ENCODE measurements around the gene FBXL4.

FBXL4 gene

DNA sequence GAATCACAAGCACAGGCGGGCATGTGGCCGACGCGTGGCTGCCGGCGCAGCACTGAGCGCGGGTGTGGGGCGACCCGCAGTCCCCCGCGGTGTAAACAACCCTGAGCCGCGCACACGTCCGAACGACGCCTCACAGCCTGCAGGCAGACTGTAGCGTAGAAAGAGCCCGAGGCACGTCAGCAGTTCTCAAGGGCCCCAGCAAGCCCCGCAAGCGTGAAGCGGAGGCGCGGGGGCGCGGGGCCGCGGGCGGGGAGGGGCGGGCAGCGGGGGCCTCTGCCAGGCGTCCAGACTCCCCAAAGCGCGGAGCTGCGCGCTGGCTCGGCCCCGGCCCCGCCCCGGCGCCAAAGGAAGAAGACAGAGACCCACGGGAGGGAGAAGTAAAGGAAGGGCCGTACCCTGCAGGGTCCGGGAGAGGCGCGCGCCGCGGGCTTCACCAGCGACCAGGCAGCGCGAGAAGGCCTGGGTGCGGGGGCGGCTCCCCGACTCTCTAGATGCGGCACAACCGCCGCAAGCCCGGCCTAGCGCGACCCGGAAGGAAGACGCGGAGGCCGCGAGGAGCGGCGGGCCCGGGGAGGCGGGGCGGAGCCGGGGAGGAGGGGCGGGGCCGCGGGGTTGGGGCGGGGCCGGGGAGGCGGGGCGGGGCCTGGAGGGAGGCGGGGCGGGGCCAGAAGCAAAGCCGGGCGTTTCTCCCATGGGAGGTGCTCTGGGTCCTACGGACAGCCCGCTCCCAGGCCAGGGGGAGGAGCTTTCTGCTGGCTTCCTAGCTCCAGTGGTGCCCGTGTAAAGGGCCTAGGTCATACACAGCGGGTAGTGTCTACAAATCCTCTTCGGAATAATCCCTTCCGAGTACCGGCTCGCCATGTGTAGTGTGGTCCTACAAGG, at the start of gene FBXL4:
Gene FBXL4, minus strand, starts transcription at position 536 of the 882 bp plus-strand sequence. CDS start 20,958 bp downstream, outside the sequence.
- DNase-seq (ENCODE audit: low read depth): peak; percentile 55

DNA sequence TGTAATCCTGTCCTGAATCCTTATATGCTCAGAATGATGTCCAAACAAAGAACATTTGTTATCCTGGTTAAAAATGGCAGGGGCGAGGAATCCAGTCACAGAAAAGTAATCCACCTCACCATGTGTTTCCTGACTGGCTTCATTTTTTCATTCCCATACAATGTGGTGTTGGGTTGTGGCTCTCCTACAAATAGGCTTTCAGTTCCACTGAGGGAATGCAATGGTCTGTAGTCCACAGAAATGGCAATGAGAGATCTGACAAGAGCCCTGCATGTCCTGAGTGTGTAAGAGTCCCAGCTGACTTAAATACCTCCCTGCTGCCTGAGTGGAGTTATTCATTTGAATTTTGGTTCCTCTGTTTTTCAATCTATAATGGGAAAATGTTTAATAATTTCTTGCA, 47.4 kb upstream of the FBXL4 start:
- DNase-seq (ENCODE audit: low read depth): no peak

DNA sequence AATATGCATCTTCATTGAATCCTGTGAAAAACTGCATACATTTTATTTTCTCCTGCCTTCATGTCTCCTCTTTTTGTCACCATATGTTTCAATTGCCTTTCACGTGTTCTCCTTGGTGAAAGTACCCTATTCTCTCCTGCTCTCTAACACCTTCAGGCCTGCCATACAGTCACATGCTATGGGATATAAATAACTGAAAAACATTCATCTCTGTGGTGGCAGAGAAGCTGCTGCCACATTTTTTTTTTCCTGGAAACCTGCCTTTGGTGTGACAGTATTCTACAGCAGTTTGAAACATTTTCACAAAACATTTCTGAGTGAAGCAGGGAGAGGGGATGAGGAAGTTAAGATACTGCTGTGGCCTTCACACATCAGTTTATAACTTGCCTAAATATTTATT, 44.8 kb upstream of the FBXL4 start:
- no peak for DNase-seq (ENCODE audit: low read depth)

DNA sequence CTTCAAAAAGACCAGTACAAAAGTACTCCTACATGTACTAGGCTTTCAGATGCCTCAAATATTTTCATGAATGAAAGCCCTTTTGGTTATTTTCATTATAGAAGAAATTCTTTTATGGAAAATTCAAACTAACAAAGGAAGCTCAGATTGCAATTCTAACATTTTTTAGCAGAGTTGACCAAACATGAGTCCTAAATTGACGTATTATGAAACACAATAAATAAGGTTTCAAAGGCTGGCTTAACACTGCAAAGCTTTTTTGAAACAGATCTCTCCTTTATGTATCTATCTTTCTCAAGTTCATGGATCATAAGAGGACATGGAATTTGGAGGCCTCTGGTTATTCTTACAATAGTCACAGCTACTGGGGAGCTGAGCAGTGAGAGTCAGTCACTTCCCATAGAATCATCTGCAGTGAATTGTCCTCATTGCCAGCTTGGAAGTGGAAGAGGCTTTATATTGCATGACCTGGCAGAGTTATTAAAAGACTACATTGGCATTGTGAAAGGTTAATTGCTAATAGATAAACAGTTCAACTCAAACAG, 38.4 kb upstream of the FBXL4 start:
- DNase-seq (ENCODE audit: low read depth): no peak

DNA sequence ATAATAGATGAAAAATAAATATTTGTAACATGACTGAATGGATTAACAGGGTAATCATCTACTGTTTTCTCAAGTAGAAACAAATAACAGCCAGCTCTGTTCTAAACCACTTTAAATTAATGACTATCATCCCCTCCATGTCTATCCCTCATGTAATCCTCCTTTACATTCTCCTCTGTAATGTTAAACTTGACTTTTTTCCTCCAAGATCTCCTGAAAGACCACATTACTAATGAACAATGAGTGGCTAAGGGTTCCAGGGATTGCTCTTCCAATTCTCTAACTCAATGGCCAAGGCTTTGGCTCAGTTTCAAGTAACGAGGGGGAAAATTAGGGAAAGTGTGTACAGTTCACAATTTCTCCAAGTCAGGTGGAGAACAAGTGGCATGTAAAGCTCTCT, 37.6 kb upstream of the FBXL4 start:
- DNase-seq (ENCODE audit: low read depth): no peak

DNA sequence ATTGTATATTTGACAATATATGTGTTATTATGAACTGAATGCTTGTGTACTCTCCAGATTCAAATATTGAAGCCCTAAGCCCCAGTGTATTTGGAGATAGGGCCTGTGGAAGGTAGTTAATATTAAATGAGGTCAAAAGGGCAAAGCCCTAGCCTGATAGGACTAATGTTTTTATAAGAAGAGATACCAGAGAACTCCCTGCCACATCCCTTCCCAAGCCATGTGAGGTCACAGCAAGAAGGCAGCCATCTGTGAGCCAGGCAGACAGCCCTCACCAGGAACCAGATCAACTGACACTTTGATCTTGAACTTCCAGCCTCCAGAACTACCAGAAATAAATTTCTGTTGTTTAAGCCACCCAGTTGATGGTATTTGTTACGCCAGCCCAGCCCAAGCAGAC, 36.4 kb upstream of the FBXL4 start:
- DNase-seq (ENCODE audit: low read depth): no peak

DNA sequence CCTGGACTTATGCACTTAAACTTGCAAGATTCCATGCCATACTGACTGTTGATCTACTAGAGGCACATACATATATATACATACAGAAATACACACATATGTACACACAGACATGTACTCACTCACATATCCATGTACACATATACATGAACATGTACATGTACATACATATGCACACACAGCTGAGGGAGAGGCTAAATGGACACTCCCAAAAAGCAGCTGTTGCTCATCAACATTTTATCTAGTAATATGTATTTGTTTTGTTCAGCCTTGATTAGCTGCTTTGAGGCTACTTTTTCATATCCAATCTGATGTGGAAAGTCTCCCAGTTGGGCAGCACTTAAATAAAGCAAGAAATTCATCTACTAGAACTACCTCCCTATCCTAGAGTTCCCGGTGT, 33.7 kb upstream of the FBXL4 start:
- no peak for DNase-seq (ENCODE audit: low read depth)

DNA sequence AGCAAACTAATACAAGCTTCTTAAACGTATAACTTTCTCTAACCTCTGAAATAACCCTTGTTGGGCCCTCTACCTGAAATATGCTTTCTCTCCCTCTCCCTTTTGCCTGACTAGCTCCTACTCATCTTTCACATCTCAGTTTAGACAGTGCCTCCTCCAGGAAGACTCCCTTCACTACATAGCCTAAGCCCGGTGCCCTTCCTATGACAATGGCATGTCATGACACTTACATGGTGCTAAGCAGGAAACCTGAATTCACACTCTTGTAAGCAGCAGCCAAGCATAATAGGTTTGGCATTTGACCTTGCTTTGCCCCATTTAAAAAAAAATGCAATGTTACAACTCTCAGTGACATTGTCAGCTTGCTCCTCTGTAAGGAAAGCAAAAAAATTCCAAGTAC, 33.1 kb upstream of the FBXL4 start:
- DNase-seq (ENCODE audit: low read depth): no peak

DNA sequence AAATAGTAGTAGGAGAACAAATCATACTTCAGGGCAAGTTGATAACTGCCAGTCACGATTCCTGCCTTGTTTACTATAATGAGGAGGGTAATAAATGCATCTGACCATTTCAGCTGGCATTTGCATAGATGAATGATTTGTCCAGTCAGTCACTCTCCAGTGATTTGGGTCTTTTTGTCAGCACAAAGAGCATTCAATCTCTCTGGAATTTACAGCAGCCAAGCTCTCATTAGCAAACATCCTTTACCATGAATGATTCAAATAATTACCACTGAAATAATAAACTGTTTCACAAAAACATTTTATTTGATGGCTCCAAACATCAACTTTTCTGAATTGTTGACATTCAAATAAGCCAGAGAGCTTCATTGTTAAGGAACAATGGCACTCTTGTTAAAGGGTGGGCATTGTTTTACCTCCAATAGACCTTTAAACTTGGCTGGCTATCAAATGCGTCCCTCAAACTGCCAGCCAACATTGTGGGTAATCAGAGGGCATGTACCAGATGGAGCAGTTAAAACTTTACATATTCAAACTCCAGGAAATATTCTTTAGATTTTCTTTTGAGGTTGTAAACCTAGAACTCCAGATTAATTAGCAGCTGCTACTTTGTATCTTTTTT, 30.0 kb upstream of the FBXL4 start:
- DNase-seq (ENCODE audit: low read depth): no peak

DNA sequence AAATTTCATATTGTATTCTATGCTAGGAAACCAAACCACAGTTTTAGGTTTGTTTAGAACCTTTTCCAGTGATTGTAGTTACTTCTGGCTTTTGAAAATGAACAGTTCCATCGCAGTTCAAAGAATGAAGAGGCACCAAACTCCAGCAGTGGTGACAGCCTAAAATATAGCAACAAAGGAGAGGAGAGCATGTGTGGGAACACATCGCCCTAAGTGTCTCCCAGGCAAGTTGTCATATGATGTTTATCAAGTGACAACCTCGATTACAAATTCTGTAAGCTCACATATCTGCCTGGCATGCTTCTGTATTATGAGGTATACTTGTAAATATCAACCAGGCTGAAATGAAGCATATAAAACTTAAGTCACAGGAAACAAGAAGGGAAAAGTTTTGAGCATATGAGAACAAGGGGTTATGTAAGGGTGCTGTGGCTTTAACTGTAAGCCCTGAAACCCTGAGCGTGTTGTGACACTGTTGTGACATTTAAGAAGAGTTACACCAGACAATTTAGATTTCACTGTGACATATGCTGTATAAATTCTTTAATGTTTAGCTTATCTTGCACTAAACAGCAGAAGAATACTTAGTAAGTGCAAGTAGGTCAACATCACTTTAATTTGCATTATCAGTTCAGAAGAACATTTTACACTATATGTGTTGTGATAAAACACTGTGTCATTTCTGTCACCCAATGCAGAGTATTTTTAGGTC, 29.1 kb upstream of the FBXL4 start:
- DNase-seq (ENCODE audit: low read depth): no peak

DNA sequence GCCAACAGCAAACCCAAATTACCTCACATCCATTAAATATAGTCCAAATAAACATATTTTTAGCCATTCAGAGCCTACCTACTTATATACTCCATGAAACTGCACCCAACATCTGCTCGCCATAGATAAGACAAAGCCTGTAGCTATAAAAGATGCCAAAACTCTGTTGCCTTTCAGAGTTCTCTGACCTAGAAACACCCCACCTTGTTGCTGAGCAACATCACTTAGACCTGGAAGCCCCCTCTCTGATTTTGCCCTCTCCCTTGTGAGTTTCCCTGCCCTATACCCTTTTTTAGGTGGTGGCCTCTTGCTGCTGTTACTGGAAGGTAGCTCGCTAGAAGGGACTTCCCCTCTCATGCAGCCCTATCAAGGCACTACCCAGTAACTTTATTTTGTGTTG, 27.7 kb upstream of the FBXL4 start:
- DNase-seq (ENCODE audit: low read depth): no peak

DNA sequence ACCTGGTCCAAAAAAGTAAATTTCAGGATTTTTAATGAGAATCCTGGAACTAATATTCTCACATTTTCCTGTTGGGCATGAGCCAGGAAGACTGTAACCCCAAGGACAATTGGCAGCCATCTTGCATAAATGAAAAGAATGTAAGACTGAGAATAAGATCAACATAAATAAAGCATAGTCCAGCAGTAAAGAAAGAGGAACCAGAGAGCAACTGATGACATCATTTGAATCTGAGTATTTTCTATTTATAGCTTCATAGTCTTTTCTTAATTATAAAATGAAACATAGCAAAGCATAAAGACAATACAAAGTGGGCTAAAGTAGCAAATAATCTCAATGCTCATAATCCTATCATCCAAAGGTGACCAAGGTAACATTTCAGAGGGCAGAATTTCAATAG, 26.6 kb upstream of the FBXL4 start:
- no peak for DNase-seq (ENCODE audit: low read depth)

DNA sequence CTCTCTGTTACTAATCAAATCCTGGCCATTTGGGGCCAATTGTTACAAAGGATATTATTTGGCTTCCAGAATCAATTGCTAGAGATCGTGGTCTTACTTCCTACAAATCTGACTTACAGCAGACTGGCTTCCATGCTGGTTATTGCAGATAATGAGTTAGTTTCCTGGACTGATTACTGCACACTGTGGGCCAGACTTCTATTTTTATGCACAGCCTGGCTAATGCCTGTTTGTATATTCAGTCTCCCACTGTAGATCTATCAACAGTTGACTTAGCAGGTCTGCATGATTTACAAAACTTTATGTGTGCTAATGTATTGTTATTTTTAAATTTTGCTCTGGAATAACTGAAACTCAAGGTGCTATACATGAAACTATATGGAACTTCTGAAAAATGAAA, 25.8 kb upstream of the FBXL4 start:
- no peak for DNase-seq (ENCODE audit: low read depth)

DNA sequence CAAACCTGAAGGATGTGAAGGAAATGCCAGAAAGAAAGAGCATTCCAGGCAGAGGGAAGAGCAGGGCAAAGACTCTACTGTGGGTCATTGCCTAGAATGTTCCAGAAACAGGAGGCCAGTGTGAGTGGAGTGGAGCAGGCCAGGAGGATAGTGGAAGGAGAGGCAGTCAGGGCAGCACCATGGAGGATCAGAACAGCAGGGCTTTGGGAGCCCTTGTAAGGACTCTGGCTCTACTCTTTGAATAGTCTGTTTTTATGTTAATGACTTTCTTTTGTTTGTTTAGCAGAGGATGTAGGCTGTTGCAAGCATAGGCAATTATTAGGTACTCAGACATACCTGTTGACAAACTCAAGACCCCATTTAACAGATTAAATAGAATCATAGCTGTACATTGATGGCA, 23.6 kb upstream of the FBXL4 start:
- no peak for DNase-seq (ENCODE audit: low read depth)

DNA sequence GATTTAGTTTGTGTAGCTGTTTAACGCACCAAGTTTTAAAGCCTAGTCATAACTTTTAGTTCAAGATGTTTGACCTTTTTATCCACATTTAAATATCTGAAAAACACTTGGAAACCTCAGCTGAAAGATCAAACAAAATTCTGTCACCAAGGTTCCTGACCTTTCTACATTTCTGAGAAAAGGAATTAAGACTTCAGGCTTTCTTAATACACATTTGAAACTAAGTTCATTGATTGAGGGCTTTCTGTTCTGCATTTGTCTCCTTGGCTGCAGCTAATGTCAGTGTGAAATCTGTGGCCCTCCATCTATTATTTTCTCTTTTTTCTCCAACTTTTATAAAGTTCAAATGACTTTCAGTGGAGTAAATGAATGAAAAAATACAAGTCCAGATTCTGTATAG, 22.7 kb upstream of the FBXL4 start:
- DNase-seq (ENCODE audit: low read depth): no peak

DNA sequence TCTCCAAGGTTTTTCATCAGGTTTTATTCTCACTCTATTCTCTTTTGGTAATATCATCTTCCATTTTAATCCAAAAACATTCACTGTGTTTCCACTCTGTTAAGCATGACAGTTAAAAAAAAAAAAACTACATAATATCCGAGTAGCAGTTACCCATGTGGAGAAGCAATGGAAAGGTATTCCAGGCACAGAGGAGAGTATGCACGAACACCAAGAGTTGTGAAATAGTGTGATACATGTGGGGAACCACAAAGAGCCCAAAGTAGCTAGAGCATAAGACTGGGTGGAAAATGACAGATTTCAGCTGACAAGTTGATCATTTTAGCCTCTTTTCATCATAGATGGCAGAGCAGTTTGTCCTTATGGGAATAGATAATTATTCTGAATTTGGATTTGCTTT, 19.9 kb upstream of the FBXL4 start:
- DNase-seq (ENCODE audit: low read depth): no peak

DNA sequence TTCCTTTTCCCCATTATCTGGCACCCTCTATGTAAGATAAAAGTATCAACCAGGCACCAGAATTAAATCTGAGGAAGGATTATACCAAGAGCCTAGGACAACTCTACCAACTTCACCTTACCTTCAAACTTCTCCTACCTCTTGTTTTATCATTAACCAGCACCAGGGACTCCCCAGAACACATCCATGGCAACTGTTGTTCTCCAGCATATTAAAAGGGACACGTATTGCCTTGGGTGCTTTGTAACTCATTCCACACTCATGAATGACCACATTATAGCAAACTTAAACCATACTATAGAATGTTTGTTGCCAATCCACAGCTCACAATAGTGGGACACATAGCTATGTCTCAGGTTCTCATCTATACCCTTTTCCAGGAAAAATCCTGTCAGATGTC, 11.9 kb upstream of the FBXL4 start:
- no peak for DNase-seq (ENCODE audit: low read depth)

DNA sequence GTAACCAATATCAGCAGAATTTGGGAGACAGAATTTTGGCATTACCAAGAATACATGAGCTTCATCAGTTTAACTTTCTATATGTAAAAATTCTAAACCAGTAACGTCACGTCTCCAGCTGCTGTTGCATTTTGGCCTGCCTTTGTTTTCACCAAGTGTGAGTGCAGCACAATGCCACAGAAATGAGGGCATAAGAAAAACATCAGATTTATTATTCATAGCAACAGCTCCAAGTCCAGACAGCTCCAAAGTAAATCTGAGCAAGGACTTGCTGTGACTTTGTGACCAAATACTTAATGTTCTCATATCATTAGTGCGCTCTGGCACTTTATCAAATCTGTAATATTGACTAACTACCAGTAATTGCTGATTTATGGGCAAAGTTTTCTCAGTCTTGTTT, 11.0 kb upstream of the FBXL4 start:
- no peak for DNase-seq (ENCODE audit: low read depth)

DNA sequence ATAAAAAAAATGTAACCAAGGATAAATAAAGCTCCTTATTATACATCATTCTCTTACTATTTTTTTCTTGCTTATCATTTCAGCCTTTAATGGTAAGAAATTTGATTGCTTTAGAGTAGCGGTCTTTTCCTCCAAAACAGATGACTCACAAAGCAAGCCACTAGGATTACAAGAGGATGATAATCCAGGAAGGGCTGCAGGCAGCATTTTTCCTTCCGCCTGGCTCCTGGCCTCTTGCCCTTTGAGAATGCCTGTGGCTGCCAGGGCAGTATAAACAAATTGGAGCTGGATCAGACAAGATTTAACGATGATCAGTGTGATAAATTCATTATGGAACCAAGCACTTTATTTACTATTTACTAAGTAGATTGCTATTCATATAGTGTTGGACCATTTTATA, 9.7 kb upstream of the FBXL4 start:
- DNase-seq (ENCODE audit: low read depth): no peak

DNA sequence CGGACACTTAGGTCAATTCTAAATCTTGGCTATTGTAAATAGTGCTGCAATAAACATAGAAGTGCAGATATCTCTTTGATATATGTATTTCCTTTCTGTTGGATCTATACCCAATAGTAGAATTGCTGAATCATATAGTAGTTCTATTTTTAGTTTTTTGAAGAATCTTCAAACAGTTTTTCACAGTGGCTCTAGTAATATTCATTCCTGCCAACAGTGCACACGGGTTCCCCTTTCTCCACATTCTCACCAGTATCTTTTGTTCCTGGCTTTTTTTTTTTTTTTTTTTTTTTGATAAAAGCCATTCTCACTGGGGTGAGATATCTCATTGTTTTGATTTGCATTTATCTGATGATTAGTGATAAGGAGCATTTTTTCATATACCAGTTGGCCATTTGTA, 1.8 kb upstream of the FBXL4 start:
- DNase-seq (ENCODE audit: low read depth): no peak

DNA sequence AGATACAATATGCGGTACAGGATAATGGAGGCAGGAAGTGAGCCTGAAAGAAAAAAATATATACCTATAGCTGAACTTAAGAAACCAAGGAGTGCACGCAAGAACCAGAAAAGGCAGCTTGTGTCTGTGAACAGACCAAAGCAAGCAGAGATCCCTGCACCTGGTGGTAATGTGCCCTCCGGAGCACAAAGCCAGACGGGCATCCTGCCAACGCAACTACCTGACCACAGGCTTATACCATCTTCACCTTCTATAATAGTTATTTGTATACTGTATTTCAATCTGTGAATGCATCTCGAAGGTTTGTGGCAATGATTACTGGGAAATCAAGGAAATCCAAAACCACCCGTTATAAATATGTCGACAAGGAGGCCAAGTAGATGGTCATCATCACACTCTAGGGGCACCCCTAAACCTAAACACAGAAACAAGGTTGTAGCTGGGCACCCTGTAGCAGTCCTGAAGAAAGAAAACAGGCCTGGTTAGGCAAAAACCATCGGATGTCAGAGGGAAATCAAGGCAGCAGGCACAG, 801 bp downstream of the FBXL4 start:
- DNase-seq (ENCODE audit: low read depth): no peak

DNA sequence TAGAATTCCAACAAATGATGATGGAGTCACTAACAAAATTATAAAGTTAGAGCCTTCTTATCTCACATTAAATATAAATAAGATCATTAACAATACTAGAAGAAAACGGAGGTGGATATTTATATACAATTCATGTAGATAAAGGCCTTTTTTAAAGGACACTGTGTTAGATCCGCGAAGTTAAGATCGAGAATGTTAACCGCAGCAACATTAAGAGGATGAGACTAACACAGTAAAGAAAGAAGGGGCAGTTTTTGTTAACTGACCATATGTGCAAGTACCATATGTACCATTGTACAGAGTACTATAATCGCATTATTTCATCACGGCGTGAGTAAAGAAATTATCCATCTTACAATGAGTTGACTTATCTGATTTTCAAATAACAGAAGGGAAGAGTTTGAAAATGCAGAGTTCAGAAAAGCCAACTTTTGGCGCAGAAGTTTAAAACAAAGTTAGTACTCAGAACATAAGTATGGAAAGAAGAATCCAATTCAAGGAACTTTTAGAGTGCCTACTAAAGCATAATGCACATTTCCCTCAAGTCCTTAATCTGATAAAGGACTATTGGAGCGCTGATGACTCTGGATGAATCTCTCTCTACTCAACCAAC, 1.4 kb downstream of the FBXL4 start:
- no peak for DNase-seq (ENCODE audit: low read depth)
